ENCODE results near the gene NXPH3.

The NXPH3 gene

DNA sequence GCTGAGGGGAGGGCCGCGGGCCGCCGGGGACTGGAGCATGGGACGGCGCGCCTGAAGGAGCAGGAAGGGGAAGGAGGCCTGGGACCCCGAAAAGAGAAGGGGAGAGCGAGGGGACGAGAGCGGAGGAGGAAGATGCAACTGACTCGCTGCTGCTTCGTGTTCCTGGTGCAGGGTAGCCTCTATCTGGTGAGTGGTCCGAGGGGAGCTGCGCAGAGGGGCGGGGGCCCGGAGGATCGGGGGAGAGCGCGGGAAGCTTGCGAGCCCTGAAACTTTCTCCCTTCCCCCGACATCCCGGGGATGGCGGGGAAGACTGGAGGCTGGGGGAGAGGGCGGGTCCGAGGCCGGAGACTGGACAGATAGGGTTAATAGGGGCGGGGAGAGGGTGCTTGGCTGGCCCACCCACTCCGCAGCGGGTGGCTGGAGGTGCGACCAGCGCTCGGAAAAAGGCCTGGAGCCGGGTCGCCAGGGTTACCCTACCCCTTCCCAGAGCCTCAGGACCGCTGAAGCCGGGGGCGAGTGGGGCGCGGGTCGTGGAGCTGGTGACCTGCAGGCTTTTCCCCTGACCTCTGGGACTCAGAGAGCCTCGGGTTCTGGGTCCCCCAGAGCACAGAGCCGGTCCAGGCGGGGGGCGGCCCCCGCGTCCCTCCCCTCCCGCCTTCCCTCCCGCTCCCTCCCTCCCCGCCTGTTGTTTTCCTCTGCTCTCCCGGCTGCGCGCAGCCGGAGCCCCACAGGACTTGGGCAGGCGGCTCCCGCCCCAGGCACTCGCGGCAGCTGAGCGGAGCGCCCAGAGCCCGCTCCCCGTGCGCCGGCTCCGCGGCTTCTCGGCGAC is 631 bp downstream of the NXPH3 start:
- peak; percentile 61 for DNase-seq (ENCODE audit: low spot score)
- FAIRE-seq, result no peak

DNA sequence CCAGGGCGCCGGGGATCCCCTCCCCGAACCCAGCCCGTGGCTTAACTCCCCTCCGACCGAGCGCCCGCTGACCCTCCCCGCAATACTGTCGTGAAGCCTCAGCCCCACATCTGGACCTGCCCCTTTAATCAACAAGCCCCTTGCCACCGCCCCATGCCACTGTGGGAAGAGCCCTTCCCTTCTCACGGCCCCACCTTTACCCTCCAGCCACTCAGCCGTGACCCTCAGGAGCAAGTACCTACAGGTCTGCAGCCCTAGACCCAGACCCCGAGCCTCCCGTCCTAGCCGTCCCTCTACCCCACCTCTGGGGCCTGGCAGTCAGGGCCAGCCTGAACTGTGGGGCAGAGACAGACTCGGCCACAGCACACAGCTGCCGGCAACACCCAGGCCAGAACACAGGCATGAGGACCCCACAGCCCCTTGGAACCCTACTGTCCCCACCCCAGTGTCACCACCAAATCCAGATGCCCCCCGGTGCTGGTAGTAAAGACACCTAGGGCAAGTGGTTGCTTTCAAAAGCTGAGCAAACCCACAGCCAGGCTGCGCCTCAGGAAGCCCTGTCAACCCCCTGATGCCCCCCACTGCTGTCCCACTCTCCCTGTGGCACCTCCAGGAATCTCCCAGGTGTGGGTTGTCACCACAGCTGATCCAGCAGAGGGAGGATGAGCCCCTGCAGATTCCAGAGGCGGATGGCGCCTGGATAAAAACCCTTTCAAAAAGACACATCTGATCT is 1.4 kb downstream of the NXPH3 start:
- no peak for DNase-seq (ENCODE audit: low spot score)

DNA sequence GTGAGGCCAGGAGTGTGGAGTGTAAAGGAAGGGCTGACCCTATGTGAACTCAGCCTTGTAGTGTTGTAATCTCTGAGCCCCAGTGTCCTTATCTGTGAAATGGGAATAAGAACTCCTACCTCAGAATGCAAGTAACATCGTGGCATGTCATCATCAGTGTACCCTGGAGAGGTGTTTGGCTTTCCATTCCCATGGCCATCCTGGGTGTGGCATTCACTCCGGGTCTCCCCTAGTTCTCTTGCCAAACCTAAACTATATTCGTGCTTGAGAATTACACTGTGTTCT is 1.9 kb downstream of the NXPH3 start:
- no peak for FAIRE-seq
- no peak for DNase-seq (ENCODE audit: low spot score)

More for the DNA sequence above, 1.4 kb downstream of the NXPH3 start:
- no peak for FAIRE-seq

DNA sequence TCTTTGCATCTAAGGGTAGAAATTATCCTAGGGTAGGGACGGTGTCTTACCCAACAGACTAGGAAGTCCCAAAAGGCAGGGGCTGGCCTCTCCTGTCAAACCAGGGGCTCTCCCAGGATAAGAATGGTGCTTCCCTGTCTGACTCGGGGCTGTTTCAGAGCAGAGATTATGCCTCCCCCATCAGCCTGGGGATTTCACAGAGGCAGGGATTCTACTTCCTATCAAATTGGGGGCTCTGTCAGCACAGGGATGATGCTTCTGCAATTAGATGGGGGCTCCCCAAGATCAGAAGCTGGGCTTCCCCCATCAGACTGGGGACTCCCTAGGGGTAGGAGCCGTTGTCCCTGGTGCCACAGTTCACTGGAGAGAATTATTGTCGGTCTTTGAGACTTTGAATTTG is 2.3 kb downstream of the NXPH3 start:
- FAIRE-seq (no peak), DNase-seq (ENCODE audit: low spot score) (no peak)

DNA sequence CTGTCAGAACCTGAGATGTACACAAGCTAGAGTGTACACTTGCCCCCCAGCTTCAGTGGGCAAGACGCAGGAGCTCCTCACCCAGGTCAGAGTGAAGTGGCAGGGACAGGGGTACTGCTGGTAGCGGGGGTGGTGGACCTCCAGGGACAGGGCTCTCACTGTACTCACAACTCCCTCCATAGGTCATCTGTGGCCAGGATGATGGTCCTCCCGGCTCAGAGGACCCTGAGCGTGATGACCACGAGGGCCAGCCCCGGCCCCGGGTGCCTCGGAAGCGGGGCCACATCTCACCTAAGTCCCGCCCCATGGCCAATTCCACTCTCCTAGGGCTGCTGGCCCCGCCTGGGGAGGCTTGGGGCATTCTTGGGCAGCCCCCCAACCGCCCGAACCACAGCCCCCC is 2.7 kb downstream of the NXPH3 start:
- DNase-seq (ENCODE audit: low spot score) (no peak), FAIRE-seq (no peak)

DNA sequence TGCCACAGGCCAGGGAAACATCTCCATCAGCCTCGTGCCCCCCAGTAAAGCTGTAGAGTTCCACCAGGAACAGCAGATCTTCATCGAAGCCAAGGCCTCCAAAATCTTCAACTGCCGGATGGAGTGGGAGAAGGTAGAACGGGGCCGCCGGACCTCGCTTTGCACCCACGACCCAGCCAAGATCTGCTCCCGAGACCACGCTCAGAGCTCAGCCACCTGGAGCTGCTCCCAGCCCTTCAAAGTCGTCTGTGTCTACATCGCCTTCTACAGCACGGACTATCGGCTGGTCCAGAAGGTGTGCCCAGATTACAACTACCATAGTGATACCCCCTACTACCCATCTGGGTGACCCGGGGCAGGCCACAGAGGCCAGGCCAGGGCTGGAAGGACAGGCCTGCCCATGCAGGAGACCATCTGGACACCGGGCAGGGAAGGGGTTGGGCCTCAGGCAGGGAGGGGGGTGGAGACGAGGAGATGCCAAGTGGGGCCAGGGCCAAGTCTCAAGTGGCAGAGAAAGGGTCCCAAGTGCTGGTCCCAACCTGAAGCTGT is 3.4 kb downstream of the NXPH3 start:
- FAIRE-seq (no peak), DNase-seq (ENCODE audit: low spot score) (no peak)

DNA sequence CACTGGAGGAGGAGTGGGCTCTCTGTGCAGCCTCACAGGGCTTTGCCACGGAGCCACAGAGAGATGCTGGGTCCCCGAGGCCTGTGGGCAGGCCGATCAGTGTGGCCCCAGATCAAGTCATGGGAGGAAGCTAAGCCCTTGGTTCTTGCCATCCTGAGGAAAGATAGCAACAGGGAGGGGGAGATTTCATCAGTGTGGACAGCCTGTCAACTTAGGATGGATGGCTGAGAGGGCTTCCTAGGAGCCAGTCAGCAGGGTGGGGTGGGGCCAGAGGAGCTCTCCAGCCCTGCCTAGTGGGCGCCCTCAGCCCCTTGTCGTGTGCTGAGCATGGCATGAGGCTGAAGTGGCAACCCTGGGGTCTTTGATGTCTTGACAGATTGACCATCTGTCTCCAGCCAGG is 3.9 kb downstream of the NXPH3 start:
- DNase-seq (ENCODE audit: low spot score), result no peak
- FAIRE-seq, result no peak

DNA sequence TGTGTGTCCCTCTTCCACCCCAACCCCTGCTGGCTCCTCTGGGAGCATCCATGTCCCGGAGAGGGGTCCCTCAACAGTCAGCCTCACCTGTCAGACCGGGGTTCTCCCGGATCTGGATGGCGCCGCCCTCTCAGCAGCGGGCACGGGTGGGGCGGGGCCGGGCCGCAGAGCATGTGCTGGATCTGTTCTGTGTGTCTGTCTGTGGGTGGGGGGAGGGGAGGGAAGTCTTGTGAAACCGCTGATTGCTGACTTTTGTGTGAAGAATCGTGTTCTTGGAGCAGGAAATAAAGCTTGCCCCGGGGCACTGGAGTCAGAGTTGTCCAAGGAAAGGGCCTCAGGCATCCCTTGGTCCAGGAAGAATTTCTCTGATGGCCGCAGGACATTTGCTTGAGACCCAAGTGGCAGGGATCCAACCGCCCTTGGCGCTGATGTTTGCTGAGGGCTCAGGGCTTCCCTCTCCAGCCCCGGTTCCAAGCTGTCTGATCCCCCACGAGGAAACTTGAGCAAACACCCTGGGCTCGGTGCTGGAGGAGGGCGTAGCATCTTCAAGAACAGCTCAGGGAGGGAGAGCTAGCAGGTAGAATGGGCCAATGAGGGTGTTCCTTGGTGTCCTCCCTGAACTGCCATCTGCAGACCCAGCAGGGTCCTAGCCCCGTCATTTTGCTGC is 4.5 kb downstream of the NXPH3 start:
- DNase-seq (ENCODE audit: low spot score) (no peak), FAIRE-seq (no peak)

DNA sequence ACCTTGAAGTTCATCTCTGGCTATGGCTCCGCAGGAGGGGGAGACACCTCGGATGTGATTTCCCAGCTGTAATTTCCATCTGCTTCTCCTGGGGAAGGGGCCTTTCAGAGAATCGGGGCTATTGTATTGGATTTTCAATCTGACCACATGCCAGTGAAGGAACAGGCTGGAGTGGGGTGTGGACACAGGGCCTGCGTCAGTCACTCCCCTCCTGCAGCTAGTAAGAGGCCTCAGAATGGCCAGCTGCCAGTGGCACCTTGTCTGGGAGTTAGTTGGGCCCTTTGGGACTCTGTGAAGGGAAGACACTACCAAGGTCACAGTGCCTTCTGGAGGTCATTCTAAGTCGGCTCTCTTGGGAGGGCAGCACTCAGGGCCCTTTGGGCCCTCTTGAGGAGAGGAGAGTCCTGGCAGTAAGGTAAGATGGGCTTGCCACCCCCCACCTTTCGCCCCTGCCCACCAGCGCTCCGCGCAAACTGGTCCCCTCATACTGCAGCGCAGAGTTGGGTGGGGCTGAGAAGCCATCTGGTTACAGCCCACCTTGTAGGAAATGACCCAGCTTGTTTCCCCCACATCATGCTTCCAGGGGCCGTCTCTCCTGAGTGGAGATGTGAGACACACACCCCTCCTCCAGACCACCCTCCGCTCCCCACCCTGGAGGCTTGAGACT is 5.4 kb downstream of the NXPH3 start:
- DNase-seq (ENCODE audit: low spot score) (no peak), FAIRE-seq (no peak)

DNA sequence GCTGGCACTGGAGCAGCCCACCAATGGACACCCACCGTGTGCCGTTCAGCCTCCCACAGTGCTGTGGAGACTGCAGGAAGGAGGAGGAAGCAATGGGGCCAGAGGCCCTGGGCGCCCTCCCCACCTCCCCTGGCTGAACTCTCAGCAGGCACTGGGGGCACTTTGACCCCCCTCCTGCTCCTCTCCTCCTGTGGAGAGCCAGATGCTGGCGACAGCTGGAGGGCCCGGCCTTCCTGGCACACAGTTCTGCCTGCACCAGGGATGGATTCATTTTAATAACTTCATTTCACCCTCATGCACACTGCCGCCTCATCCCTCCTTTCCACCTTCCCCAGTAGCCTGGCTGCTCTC is 6.0 kb downstream of the NXPH3 start:
- DNase-seq (ENCODE audit: low spot score) (no peak), FAIRE-seq (no peak)

DNA sequence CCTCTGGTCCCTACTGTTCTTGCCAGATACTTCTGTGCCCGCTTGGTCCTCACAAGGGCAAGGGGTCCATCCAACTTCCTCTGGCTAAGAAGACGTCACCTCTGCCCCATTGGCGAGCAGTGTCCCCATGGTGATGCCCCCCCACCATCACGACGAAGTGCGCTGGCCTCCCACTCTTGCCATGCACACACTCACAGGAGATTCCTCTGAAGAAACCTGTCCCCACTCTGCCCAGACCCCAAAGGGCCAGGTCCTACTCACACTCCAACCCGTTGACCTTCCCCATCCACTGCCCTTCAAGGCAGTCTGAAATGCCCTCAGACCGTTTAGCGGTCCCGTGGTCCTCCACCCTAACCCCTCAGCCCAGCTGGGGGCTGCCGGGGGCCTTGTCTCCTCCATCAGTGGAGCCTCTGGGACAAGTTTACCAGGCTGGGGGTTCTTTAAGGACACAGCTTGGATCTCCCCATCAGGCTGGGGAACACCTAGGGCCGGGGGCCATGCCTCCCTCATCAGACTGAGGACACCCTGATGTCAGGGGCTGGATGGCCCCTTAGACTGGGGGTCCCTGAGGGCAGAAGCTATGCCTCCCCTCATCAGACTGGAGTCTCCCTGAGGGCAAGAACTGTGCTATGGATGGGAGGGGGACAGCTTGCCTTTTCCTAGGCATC is 6.5 kb downstream of the NXPH3 start:
- FAIRE-seq (no peak), DNase-seq (ENCODE audit: low spot score) (no peak)

DNA sequence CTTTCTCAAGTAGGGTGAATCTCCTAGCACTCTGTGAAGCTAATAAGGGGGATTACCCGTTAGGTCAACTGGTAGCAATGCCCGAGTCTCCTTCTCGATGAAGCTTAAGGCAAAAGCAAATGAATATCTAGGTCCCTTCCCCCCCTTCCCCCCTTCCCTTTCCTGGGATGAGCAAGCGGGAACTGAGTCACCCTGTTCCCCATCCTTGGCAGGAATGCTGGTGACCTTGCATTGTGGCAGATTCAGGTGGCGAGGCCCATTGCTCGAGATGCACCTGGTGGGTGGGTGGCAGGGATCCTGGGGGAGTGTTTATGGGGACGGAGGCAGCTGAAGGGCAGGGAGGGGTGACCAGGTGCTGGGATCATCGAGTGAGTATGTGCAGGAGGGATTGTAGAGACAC is 7.1 kb downstream of the NXPH3 start:
- DNase-seq (ENCODE audit: low spot score) (peak; percentile 44), FAIRE-seq (peak; percentile 82)

DNA sequence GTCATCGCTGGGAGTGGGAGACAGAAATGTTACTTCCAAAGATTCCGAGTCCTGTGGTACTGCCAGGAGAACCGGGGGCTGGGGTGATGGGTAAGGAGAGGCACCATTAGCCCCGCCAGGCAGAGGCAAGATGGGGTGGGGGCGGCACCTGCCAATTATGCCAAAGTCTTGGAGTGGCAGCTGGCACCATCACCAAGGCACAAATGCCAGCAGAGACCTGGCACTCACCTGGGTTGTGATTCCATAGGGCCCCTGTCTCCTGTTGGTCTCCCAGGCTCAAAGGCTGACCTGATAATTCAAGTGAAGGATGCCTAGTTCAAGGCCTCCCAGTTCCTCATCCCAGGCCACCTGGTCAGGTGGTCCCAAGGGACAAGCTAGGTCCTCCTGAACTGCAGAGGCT is 7.6 kb downstream of the NXPH3 start:
- DNase-seq (ENCODE audit: low spot score), result no peak
- FAIRE-seq, result no peak

DNA sequence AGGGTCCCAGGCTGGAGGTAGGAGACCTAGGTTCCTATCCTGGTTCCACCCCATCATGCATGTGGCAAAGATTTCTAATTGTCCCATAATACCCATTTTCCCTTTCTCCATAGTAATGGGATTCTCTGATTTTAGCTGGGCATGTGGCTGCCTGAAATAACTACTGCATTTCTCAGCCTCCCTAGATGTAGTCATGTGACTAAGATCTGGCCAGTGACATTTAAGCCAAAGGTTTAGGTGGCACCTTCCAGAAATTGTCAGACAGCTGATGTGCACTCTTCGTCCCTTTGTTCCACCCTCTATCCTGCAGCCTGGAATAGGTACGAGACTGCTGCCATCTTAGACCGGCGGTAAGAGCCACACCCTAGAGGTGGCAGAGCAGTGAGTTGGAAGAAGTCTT is 8.2 kb downstream of the NXPH3 start:
- DNase-seq (ENCODE audit: low spot score) (no peak), FAIRE-seq (no peak)

DNA sequence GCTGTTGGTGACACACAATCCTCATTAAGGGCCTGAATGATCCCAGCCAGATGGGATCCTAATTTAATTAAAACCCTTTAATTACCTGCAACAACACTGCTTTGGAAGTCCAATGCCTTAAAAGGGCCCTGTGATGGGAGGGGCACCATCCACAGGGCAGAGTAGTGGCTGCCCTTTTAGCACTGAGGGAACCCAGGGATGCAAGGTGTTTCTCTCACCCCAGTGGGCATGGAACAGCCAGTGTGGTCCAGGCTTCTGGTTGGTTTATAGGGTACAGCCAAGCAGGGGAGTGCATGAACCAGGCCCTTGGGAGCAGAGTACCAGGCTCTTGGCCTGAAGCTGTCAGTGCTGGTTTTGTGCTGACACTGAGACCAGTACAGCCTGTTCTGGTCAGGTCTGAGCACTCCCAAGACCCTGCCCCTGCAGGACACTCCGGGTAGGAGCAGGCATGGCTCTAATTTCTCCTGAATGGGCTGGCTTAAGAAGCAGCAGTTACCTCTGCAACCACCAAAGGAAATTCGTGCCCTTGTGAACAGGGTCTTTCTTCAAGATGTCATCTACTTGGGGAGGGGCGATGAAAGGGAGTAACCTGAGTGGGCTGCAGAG is 9.9 kb downstream of the NXPH3 start:
- DNase-seq (ENCODE audit: low spot score) (no peak), FAIRE-seq (peak; percentile 40)

DNA sequence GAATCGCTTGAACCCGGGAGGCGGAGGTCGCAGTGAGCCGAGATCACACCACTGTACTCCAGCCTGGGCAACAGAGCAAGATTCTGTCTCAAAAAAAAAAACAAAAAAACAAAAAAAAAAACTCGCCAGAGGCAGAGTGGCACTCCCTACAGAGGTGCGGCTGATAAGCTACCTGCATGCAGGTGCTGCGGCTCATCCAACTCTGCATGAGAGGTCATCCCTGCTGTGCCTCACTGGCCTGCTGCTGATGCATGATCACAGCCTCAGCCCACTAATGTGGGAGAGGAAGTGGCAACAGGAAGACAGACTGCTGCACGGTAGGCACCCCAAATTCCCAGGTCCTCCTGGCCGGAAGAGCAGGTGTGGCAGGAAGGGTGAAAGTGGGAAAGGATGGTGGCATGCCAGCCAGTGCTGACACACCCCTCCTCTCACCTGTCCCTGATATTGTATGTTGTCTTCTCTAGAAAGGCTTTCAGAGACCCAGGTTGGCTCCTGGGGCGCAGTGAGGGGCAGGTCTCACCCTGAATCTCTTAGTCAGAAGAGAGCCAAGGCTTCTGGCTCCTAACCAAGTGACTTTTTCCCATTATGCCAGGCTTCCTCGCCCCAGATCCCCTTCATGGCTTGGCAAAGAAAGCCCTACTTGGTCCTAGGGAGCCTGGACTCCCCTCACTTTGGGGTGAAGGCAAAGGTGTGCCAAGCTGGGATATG is 11.8 kb downstream of the NXPH3 start:
- DNase-seq (ENCODE audit: low spot score), result no peak
- FAIRE-seq, result no peak

DNA sequence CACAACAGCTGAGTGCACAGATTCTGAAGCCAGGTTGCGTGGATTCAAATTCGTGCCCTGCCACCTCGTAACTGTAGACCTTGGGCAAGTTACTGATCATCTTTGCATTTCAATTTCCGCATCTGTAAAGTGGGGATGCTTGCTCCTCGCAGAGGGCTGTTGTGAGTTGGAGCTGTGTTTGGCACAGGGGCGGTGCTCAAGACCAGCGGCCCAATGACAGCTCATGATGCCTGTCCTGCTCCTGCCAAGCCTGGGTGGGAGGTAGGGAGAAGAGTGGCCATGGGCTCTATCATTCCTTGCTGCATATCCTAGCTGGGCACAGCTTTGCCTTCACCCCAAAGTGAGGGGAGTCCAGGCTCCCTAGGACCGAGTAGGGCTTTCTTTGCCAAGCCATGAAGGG is 12.6 kb downstream of the NXPH3 start:
- FAIRE-seq, result peak; percentile 70

DNA sequence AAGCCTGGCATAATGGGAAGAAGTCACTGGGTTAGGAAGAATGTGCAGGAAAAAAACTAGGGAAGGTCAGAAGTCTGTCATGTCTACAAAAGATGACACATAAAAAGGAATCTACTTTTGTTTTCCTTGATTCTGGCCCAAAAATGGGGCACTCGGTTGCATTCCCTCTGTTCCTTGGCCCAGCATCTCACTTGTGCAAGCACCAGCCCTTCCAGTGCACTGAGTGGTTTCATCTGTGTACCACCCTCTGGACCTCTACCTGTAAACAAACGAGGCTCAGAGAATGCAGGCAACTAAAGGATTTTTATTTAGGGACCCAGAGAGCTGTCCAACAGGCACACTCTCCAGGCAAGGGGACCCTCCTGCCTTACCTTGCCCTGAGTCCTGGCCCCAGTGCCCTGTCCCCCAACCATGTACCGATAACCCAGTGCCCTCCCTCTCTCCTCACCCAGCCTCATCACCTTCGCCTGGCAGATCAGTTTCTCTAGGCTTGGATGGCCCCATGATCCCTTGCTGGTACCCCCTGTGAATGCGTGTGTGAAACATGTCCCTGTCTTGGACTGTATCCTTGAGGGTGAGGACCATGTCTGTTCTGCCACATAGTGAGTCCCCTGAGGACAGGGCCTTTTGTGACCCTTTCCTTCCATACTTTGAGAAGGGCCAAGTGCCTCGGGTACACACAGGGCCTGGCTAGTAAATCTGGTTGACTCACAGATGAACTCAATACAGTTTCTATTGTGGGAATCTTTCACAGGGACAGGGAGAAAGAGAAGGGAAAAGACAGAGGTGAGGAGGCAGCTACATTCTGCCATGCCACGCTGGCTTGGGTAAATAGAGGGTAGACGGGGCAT is 13.3 kb downstream of the NXPH3 start:
- DNase-seq (ENCODE audit: low spot score), result no peak
- no peak for FAIRE-seq

More for the DNA sequence above, 12.6 kb downstream of the NXPH3 start:
- no peak for DNase-seq (ENCODE audit: low spot score)

DNA sequence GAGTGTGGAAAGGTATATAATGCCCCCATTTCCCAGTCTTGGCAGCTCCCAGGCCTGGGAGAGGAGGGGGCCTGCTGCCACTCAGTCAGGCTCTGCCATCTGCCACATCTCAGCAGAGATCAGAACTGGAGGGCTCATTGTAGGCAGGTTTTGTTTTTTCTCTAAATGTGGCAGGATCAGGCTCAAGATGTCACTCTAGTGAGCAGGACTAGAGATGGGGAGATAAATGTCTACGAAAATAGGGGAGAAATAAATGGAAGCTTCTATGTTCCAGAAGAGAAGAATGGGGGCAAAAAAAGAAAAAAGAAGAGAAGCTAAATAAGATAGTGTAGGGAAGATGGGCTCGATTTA is 13.9 kb downstream of the NXPH3 start:
- FAIRE-seq (no peak), DNase-seq (ENCODE audit: low spot score) (no peak)

Data from urothelium cell line (cell line).